PC-3 (cell line): ENCODE results near the gene CRYBB3. TPM values are rescaled to one million over a fixed set of nuclear protein-coding genes. Genes with fewer than 3 reads are reported as not detected.
"Not testable (repeated sequence)": the region's sequence is repeated elsewhere in the genome, so short reads cannot be mapped to it uniquely, and the experiment has no call there.

Experiments
- ATAC-seq: fragments of 200-7000 bp; cut with Tn5 transposase; 2 replicates; pipeline ENCODE4 v1.9.1; 2020; ENCODE audit warnings: mild to moderate bottlenecking, moderate library complexity
- BruUV-seq: library from RNA; stranded (reverse); fragments of 400-500 nt; replicated peaks from 2 replicates; lab custom pipeline; 2021; lab: Mats Ljungman, UMichigan
- CTCF ChIA-PET: fragments of 300-600 bp; sonication (Branson Sonifier 250); formaldehyde crosslinking; loops from one replicate; lab custom pipeline; 2022; ENCODE audit warnings: antibody characterized with exemption; lab: Charles Lee
- POLR2A ChIA-PET: fragments of 300-600 bp; sonication (Branson Sonifier 250); formaldehyde crosslinking; loops from one replicate; lab custom pipeline; 2022; ENCODE audit warnings: antibody characterized with exemption; ENCODE audit not compliant: unreplicated experiment; lab: Charles Lee
- DNase-seq: peaks from one replicate; pipeline ENCODE4 v3.0.0-alpha.2; 2015
- H2AFZ ChIP-seq: fragments of 300-600 bp; sonication (generic); 2 replicates; pipeline ENCODE4 v1.6.0; 2016; ENCODE audit warnings: antibody characterized with exemption, low read length
- H3F3A ChIP-seq: fragments of 300-600 bp; sonication (generic); one replicate; pipeline ENCODE4 v1.6.0; 2017; ENCODE audit warnings: antibody characterized with exemption, low read length, control low read depth, mild to moderate bottlenecking; ENCODE audit not compliant: unreplicated experiment
- H3K27ac ChIP-seq: fragments of 300-600 bp; sonication (generic); 2 replicates; pipeline ENCODE4 v1.5.1; 2016; ENCODE audit warnings: mild to moderate bottlenecking, low read length
- H3K27me3 ChIP-seq: fragments of 300-600 bp; sonication (generic); 2 replicates; pipeline ENCODE4 v1.6.1; 2016; ENCODE audit warnings: low read length, mixed read lengths
- H3K36me3 ChIP-seq: fragments of 300-600 bp; sonication (generic); 2 replicates; pipeline ENCODE4 v1.6.1; 2016; ENCODE audit warnings: low read depth, mixed run types, low read length, mixed read lengths
- H3K4me1 ChIP-seq: fragments of 300-600 bp; sonication (generic); 2 replicates; pipeline ENCODE4 v1.5.1; 2016; ENCODE audit warnings: low read length; ENCODE audit not compliant: insufficient read depth
- H3K4me2 ChIP-seq: fragments of 300-600 bp; sonication (generic); 2 replicates; pipeline ENCODE4 v1.6.0; 2016; ENCODE audit warnings: low read length
- H3K4me3 ChIP-seq: fragments of 300-600 bp; sonication (generic); 2 replicates; pipeline ENCODE4 v1.5.1; 2016; ENCODE audit warnings: mild to moderate bottlenecking, low read length, mixed read lengths
- H3K79me2 ChIP-seq: fragments of 300-600 bp; sonication (generic); 2 replicates; pipeline ENCODE4 v1.6.1; 2017; ENCODE audit warnings: low read length, mixed read lengths
- H3K9ac ChIP-seq: fragments of 300-600 bp; sonication (generic); 2 replicates; pipeline ENCODE4 v1.6.0; 2016; ENCODE audit warnings: mild to moderate bottlenecking, low read length
- H3K9me2 ChIP-seq: fragments of 300-600 bp; sonication (generic); replicated peaks from 2 replicates; pipeline ENCODE4 v1.6.1; 2016; ENCODE audit warnings: mixed run types, low read length, mixed read lengths
- H3K9me3 ChIP-seq: fragments of 300-600 bp; sonication (generic); 2 replicates; pipeline ENCODE4 v1.6.1; 2016; ENCODE audit warnings: low read length, mixed read lengths
- H4K20me1 ChIP-seq: fragments of 300-600 bp; sonication (generic); 2 replicates; pipeline ENCODE4 v1.6.1; 2016; ENCODE audit warnings: low read length, mixed read lengths
- EZH2 ChIP-seq: fragments of 300-600 bp; sonication (generic); IDR thresholded peaks from one replicate; pipeline ENCODE4 v1.6.1; 2017; ENCODE audit warnings: antibody characterized with exemption, mild to moderate bottlenecking, low read length; ENCODE audit not compliant: unreplicated experiment
- EZH2phosphoT487 ChIP-seq: fragments of 300-600 bp; sonication (generic); IDR thresholded peaks from 2 replicates; pipeline ENCODE4 v1.6.1; 2018; ENCODE audit warnings: mild to moderate bottlenecking, antibody characterized with exemption, low read length, borderline replicate concordance
- intact Hi-C: fragments of 100-400 bp; cut with micrococcal nuclease; formaldehyde crosslinking; loops from 2 replicates; pipeline ENCODE4 v1.9.0; 2023
- total RNA-seq: library from RNA; depleted of rRNA; stranded (reverse); fragments of >200 nt; gene quantifications from 2 replicates; pipeline ENCODE4 v1.2.3, GENCODE V29; 2014
- TF ChIP-seq, protein P1 (sequence below): fragments of 300-600 bp; sonication (generic); conservative IDR thresholded peaks from 2 replicates; pipeline ENCODE4 v1.5.1; 2017; ENCODE audit warnings: antibody characterized with exemption, low read depth, mild to moderate bottlenecking, low read length

The CRYBB3 gene
- total RNA-seq, 1 experiment from 2014 or later, result 1.2 TPM

DNA sequence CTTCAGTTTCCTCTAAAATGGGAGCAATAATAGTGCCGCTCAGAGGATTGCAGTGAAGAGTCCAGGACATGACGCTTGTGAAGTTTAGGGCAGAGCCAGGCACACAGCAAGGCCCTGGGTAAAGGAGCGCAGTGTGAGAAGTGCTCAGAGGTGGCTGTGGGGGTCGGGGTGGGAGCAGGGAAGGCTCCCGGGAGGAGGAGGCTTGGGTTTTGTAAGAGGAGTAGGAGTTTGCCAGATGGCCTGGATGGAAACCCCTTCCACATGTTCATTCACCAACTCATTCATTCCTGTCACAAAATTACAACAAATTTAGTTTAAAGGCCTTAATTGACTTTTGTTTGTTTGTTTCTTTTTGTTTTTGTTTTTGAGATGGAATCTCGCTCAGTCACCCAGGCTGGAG is 36.8 kb downstream of the CRYBB3 start:
- TF ChIP-seq, protein P1, sequence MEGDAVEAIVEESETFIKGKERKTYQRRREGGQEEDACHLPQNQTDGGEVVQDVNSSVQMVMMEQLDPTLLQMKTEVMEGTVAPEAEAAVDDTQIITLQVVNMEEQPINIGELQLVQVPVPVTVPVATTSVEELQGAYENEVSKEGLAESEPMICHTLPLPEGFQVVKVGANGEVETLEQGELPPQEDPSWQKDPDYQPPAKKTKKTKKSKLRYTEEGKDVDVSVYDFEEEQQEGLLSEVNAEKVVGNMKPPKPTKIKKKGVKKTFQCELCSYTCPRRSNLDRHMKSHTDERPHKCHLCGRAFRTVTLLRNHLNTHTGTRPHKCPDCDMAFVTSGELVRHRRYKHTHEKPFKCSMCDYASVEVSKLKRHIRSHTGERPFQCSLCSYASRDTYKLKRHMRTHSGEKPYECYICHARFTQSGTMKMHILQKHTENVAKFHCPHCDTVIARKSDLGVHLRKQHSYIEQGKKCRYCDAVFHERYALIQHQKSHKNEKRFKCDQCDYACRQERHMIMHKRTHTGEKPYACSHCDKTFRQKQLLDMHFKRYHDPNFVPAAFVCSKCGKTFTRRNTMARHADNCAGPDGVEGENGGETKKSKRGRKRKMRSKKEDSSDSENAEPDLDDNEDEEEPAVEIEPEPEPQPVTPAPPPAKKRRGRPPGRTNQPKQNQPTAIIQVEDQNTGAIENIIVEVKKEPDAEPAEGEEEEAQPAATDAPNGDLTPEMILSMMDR, result no peak
- TF ChIP-seq EZH2phosphoT487 (no peak), EZH2 (no peak)
- H3K27me3 ChIP-seq, result no peaks in the 10 kb centered on the region
- H3K9me2 ChIP-seq, result no peaks in the 10 kb centered on the region
- H3K36me3 ChIP-seq, result no peaks in the 10 kb centered on the region
- no peaks in the 10 kb centered on the region for H3K4me1 ChIP-seq
- ChIA-PET POLR2A (no interaction called here), CTCF (no interaction called here)
- H3K4me3 ChIP-seq, result peak overlapping the region; percentile 53
- BruUV-seq, result no TSS peak
- DNase-seq (no peak), ATAC-seq (peak; percentile 36; the same call in 1 of the 2 replicates)
- intact Hi-C loops, result loop anchor here (5.0 to 10.0 kb wide), 2 partner anchors 211 to 538 kb away; no protein-coding TSS in a partner anchor
- peak overlapping the region; percentile 86 for H2AFZ ChIP-seq
- no peaks in the 10 kb centered on the region for H3F3A ChIP-seq
- H4K20me1 ChIP-seq, result no peaks in the 10 kb centered on the region
- H3K79me2 ChIP-seq, result no peaks in the 10 kb centered on the region
- H3K4me2 ChIP-seq, result peak overlapping the region; percentile 71
- H3K27ac ChIP-seq, result no peak overlapping the region
- no peak overlapping the region for H3K9ac ChIP-seq
- H3K9me3 ChIP-seq, result no peaks in the 10 kb centered on the region

DNA sequence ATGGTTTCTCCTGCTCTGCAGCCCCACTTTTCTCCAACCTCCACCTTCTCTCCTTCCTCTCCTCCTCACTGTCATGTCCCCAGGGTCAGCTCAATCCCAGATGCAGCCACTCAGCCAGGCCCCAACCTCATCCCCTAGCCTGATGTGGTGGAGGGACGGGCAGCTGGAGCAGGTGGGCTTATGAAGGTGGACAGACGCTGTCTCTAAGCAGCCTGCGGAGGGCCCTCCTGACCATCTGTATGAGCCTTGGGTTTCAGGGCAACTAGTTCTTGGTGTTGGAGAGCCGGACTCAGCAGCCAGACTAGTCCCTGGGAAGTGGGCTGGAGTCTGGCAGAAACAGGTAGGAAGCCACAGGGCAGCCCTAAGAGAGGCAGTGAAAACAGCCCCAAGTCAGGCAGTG is 37.8 kb downstream of the CRYBB3 start:
- CTCF ChIA-PET, result no interaction called here
- H4K20me1 ChIP-seq, result no peaks in the 10 kb centered on the region
- no TSS peak for BruUV-seq
- no peaks in the 10 kb centered on the region for H3K79me2 ChIP-seq
- intact Hi-C loops, result loop anchor here (5.0 to 10.0 kb wide), 2 partner anchors 210 to 537 kb away; no protein-coding TSS in a partner anchor
- H3K27ac ChIP-seq, result no peak overlapping the region
- no peak for ATAC-seq
- POLR2A ChIA-PET, result no interaction called here
- H3K27me3 ChIP-seq, result no peaks in the 10 kb centered on the region
- H2AFZ ChIP-seq, result no peak overlapping the region
- no peaks in the 10 kb centered on the region for H3F3A ChIP-seq
- no peaks in the 10 kb centered on the region for H3K4me1 ChIP-seq
- DNase-seq, result no peak
- no peak overlapping the region for H3K4me2 ChIP-seq
- TF ChIP-seq, protein P1, result no peak
- TF ChIP-seq EZH2, result no peak
- TF ChIP-seq EZH2phosphoT487, result no peak
- H3K36me3 ChIP-seq, result no peaks in the 10 kb centered on the region
- no peak overlapping the region for H3K4me3 ChIP-seq
- H3K9me2 ChIP-seq, result no peaks in the 10 kb centered on the region
- no peaks in the 10 kb centered on the region for H3K9me3 ChIP-seq
- no peak overlapping the region for H3K9ac ChIP-seq

- H3K4me2 ChIP-seq, H3K9me3 ChIP-seq, H3K4me1 ChIP-seq, DNase-seq, POLR2A ChIA-PET, H3K9ac ChIP-seq, H3K27ac ChIP-seq, H3K4me3 ChIP-seq, H2AFZ ChIP-seq, H3K9me2 ChIP-seq, BruUV-seq, H3F3A ChIP-seq, ATAC-seq, H3K79me2 ChIP-seq, H3K36me3 ChIP-seq, H3K27me3 ChIP-seq, H4K20me1 ChIP-seq, CTCF ChIA-PET: not testable (repeated sequence)
- intact Hi-C loops, result loop anchor here (5.0 to 10.0 kb wide), 2 partner anchors 209 to 537 kb away; no protein-coding TSS in a partner anchor
Measured at GRCh38 chr22:25238058-25238457, 38.4 kb downstream of the CRYBB3 start.

GRCh38 chr22:25255169-25255568 is 55.5 kb downstream of the CRYBB3 start:
- H3K4me1 ChIP-seq, POLR2A ChIA-PET, H3K79me2 ChIP-seq: not testable (repeated sequence)

More at GRCh38 chr22:25255169-25255568, 55.5 kb downstream of the CRYBB3 start:
- BruUV-seq, intact Hi-C loops, DNase-seq, H3F3A ChIP-seq, H3K4me2 ChIP-seq, H3K4me3 ChIP-seq, H3K9ac ChIP-seq, H3K27me3 ChIP-seq, H3K9me3 ChIP-seq, ATAC-seq, H3K36me3 ChIP-seq, H3K27ac ChIP-seq, CTCF ChIA-PET, H2AFZ ChIP-seq, H3K9me2 ChIP-seq, H4K20me1 ChIP-seq: not testable (repeated sequence)
